ENCODE results near the gene RSPH4A. TPM values are rescaled to one million over a fixed set of nuclear protein-coding genes. Genes with fewer than 3 reads are reported as not detected.

The RSPH4A gene
- polyA plus RNA-seq, 3 donors from 2014 or later = 0.11 TPM; not detected in 2

Other genes with a start within 250 kb of the RSPH4A start
- gene DSE, start 245.5 kb upstream of the RSPH4A start, polyA plus RNA-seq = 1 to 10 TPM; 2.6 to 3.9 (median 3.2) TPM
- gene CALHM6, start 155.1 kb upstream of the RSPH4A start, polyA plus RNA-seq = 100 to 1,000 TPM in 2 of 3 donors, 10 to 100 TPM in 1; 26.5 to 107 (median 103) TPM
- not detected for gene CALHM5, start 104.8 kb upstream of the RSPH4A start, polyA plus RNA-seq
- under 1 TPM in 2 of 3 donors, not detected in 1; 0.18 to 0.20 TPM for gene TRAPPC3L, start 70.8 kb upstream of the RSPH4A start, polyA plus RNA-seq
- not detected for gene CALHM4, start 62.7 kb upstream of the RSPH4A start, polyA plus RNA-seq
- gene RWDD1, start 45.0 kb upstream of the RSPH4A start, polyA plus RNA-seq = 10 to 100 TPM; 69.1 to 87.3 (median 70.4) TPM
- 1 to 10 TPM; 4.2 to 8.5 (median 4.6) TPM for gene ZUP1, start 52.3 kb downstream of the RSPH4A start, polyA plus RNA-seq
- gene KPNA5, start 64.7 kb downstream of the RSPH4A start, polyA plus RNA-seq = 10 to 100 TPM in 1 of 3 donors, 1 to 10 TPM in 2; 5.7 to 19.0 (median 8.4) TPM
- not detected for gene FAM162B, start 149.2 kb downstream of the RSPH4A start, polyA plus RNA-seq
- gene GPRC6A, start 212.6 kb downstream of the RSPH4A start, polyA plus RNA-seq = not detected